ENCODE data around the gene ARL6IP4.
"Not testable (repeated sequence)": the region's sequence is repeated elsewhere in the genome, so short reads cannot be mapped to it uniquely, and the experiment has no call there.

ARL6IP4 gene

DNA sequence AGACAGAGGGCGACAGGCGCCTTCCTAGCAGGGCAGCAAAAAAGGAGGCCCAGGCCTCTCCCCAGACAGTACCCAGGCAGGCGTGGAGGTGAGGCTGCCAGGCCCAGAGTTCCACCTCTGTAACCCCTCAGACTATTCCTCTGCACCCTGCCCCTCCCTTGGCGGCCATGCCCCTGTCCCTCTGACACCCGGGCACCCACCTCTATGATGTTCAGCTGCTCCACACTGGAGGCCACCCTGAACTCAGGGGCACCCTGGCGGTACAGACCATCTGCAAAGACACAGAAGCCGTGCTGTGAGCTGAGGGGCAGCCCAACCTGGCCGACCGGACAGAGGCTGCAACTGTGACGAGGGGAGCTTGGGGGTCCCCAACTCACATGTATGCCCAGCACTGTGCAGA is 20.1 kb downstream of the ARL6IP4 start:
- H3K27ac Mint-ChIP-seq, result no peak overlapping the region
- no peak overlapping the region for H3K4me3 Mint-ChIP-seq
- H3K27me3 Mint-ChIP-seq, result no peaks in the 10 kb centered on the region
- H3K9me3 Mint-ChIP-seq (ENCODE audit: low read depth), result no peaks in the 10 kb centered on the region
- H3K36me3 Mint-ChIP-seq, result no peaks in the 10 kb centered on the region
- H3K4me1 Mint-ChIP-seq (ENCODE audit: low read depth), result no peaks in the 10 kb centered on the region

DNA sequence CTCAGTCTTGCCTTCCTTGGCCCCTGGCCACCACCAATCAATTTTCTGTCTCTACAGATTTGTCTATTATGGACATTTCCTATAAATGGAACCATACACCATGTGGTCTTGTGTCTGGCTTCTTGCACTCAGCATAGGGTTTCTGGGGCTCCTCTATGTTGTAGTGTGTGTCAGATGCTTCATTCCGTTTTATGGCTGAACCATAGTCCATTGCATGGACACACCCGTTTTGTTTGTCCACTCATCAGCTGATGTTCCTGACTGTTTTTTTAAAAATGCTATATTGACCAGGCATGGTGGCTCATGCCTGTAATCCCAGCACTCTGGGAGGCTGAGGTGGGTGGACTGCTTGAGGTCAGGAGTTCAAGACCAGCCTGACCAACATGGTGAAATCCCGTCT is 21.0 kb downstream of the ARL6IP4 start:
- Mint-ChIP-seq H3K36me3 (no peaks in the 10 kb centered on the region), H3K9me3 (ENCODE audit: low read depth) (no peaks in the 10 kb centered on the region), H3K4me1 (ENCODE audit: low read depth) (no peaks in the 10 kb centered on the region), H3K4me3 (no peak overlapping the region), H3K27me3 (no peaks in the 10 kb centered on the region), H3K27ac (no peak overlapping the region)

DNA sequence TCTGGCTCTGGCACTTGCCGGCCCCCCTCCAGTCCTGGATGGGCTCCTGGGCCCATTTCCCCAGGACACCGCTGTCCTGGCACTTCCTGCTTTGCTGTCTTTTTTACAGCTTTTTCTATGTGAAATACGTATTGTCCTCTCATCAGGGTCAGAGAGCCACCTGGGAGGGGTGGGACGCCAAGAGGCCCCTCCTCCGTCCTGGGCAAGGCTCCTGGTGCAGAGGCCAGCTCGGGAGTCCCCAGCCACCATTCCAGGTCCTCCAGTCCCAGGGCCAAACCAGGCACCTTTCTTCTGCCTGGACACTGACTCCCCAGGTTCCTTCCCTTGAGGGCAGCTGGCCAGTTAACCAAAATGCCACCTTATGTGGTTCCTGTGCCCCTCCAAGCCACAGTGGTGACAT is 22.8 kb downstream of the ARL6IP4 start:
- Mint-ChIP-seq H3K9me3 (ENCODE audit: low read depth) (no peaks in the 10 kb centered on the region), H3K27ac (no peak overlapping the region), H3K4me1 (ENCODE audit: low read depth) (no peaks in the 10 kb centered on the region), H3K27me3 (no peaks in the 10 kb centered on the region), H3K4me3 (no peak overlapping the region), H3K36me3 (no peaks in the 10 kb centered on the region)

DNA sequence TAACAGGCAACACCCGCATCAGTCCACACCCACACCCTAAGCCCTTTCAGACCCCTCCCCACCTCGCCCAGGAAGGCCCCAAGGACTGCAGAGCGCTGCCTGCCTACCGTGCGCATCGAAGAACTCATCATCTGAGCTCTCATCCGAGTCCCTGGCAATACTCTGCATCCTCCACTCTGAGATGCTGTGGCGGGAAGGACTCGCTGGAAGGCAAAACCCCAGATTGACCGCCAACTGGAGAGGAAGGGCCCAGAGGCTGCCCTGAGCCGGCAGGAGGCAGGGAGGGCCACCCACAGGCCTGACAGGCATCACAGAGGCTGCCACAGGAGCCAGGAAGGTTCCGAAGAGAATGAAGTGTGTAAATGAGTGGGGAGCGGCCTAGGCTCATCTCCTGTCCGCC is 23.8 kb downstream of the ARL6IP4 start:
- H3K27me3 Mint-ChIP-seq, result no peaks in the 10 kb centered on the region
- no peaks in the 10 kb centered on the region for H3K4me1 Mint-ChIP-seq (ENCODE audit: low read depth)
- H3K9me3 Mint-ChIP-seq (ENCODE audit: low read depth), result no peaks in the 10 kb centered on the region
- no peaks in the 10 kb centered on the region for H3K36me3 Mint-ChIP-seq
- H3K4me3 Mint-ChIP-seq, result no peak overlapping the region
- no peak overlapping the region for H3K27ac Mint-ChIP-seq

DNA sequence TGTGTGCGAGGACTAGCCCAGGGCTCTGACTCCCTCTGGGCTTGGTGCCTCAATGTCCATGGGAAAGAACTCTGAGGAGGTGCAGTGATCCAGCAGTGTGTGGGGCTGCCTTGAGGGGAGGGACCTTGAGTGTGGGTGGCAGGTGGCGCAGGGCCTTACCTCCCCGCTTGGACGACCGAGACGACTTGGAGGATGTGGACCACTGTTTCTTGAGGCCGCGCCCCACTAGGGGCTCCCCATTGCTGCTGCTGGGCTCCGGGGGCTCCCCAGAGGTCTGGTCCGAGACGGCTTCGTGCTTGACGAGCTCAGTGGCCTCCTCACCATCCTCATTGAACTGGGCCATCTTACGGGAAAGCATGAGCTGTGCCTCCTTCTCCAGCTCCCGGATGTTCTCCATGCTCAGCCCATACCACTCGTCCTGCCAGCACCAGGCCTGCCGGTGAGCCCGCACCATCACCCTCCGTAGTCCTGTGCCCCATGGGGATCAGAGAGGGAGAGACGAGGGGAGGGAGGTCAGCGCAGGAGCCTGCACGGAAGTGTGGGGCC is 24.7 kb downstream of the ARL6IP4 start:
- Mint-ChIP-seq H3K4me1 (ENCODE audit: low read depth) (no peaks in the 10 kb centered on the region), H3K4me3 (no peak overlapping the region), H3K27ac (no peak overlapping the region)

DNA sequence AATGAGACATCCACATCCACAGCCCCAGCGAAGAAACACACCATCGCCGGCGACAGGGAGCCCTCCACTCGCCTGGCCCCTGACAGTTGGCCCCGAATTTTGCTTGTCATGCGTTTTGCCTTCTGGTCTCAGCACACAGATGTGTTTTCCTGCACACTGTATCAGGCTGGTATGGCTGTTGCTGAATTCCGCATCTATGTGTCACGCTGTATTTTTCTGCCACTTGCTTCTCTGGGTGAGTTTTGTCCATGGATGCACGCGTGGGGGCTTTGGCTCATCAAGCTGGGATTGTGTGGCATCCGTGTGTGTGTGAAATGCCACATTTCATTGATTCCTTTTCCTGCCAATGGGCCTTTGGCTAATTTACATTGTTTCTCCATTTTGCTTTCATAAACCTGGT is 26.5 kb downstream of the ARL6IP4 start:
- Mint-ChIP-seq H3K27me3 (no peaks in the 10 kb centered on the region), H3K4me3 (no peak overlapping the region), H3K36me3 (peaks cover 2% of the 10 kb centered on the region), H3K4me1 (ENCODE audit: low read depth) (no peaks in the 10 kb centered on the region), H3K9me3 (ENCODE audit: low read depth) (no peaks in the 10 kb centered on the region), H3K27ac (no peak overlapping the region)

More for the DNA sequence above, 24.7 kb downstream of the ARL6IP4 start:
- Mint-ChIP-seq H3K9me3 (ENCODE audit: low read depth) (no peaks in the 10 kb centered on the region), H3K36me3 (peaks cover under 1% of the 10 kb centered on the region), H3K27me3 (no peaks in the 10 kb centered on the region)

DNA sequence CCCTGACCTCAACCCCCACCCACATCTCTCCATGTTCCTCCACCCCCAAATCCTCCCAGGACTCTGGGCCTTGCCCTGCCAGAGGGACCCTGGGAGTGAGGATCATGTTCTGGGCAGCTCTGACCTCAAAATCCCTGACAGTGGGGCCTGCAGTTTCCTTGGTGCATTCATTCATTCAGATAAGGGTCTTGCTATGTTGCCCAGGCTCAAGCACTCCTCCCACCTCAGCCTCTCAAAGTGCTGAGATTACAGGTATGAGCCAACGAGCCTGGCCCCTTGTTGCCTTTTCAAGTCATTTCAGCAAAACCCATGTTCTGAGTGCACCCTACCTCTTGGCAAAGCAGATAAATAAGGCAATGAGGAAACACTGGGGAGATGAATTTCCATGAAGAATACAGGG is 29.6 kb downstream of the ARL6IP4 start:
- H3K4me3 Mint-ChIP-seq, result no peak overlapping the region
- no peaks in the 10 kb centered on the region for H3K9me3 Mint-ChIP-seq (ENCODE audit: low read depth)
- H3K27ac Mint-ChIP-seq, result no peak overlapping the region
- peaks cover 2% of the 10 kb centered on the region for H3K36me3 Mint-ChIP-seq
- H3K27me3 Mint-ChIP-seq, result no peaks in the 10 kb centered on the region
- H3K4me1 Mint-ChIP-seq (ENCODE audit: low read depth), result no peaks in the 10 kb centered on the region

DNA sequence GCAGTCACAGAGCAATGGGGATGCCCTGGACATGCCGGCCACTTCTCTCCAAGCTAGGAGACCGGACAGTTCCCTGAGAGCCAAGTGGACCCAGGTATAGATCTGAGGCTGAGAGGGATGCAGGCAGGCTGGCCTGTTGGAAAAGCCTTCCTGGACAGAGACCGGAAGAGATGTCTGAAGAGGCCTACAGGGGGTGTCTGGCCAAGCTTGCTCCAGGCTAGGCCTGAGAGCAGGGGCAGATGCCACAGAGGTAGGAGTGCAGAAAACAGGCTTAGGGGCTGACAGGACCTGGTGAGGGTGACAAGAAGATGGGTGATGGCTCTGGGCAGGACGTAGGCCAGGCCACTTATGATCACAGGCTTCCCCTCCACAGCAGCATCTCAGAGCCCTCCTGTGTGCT is 30.2 kb downstream of the ARL6IP4 start:
- Mint-ChIP-seq H3K9me3 (ENCODE audit: low read depth) (no peaks in the 10 kb centered on the region), H3K36me3 (peaks cover 2% of the 10 kb centered on the region), H3K27me3 (no peaks in the 10 kb centered on the region), H3K4me1 (ENCODE audit: low read depth) (no peaks in the 10 kb centered on the region), H3K4me3 (no peak overlapping the region), H3K27ac (no peak overlapping the region)

DNA sequence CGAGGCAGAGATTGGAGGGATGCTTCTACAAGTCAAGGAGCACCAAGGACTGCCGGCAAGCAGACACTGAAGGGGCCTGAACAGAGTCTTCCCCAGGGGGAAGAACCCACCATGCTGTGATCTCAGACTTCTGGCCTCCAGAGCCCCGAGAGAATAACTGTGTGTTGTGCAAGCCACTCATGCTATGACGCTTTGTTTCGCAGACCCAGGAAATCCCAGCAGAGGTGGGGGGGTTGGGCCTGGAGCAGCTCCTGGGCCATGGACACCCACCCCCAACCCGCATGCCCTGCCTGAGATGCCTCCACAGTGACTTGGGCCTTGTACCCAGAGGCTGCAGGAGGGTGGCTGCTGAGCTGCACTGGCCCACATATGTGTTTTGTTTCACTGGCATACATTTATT is 31.2 kb downstream of the ARL6IP4 start:
- Mint-ChIP-seq H3K27ac (no peak overlapping the region), H3K4me3 (no peak overlapping the region), H3K36me3 (peaks cover 2% of the 10 kb centered on the region)

DNA sequence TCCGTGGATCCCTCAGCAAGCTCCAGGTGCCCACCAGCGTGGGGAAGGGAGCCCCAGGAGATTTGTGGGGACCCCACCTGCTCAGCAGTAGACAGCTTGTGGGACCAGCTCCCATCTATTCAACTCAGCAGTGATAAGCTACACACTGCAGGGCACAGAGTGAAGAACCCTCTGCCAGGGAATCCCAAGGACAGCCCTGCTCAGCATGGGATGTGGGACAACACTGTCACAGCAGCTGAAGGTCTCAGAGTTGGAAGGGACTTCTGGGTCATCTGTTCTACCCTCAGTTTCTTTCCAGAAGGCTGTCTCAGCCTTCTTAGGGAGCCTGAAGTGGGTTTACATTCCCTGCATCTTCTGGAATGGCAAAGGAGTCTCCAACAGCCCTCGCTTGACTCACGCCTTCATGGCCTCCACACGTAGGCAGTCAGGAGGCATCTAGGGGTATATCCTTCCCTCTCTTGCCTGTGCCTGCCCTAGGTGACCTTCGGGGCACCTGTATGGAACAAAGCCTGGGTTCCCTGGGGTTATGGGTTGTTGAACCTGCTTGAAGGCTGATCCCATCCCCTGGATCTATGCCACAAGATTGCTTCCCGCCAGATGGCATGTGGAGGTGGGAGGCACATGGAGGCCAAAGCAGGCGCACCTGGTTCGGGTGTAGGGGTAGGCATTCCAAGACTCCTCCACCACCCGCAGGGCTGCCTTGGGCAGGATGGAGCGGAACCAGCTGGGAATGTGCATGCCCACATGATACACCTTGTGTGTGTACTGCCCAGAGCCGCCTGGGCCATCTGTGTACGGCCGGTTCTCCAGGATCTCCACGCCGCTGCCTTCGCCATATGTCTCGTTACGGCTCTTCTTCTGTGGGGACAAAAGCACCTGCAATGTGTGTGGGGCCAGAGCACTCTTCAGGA is 33.0 kb downstream of the ARL6IP4 start:
- Mint-ChIP-seq H3K36me3 (peaks cover 2% of the 10 kb centered on the region), H3K9me3 (ENCODE audit: low read depth) (no peaks in the 10 kb centered on the region), H3K27me3 (no peaks in the 10 kb centered on the region), H3K4me1 (ENCODE audit: low read depth) (no peaks in the 10 kb centered on the region), H3K4me3 (no peak overlapping the region), H3K27ac (no peak overlapping the region)

More for the DNA sequence above, 31.2 kb downstream of the ARL6IP4 start:
- Mint-ChIP-seq H3K4me1 (ENCODE audit: low read depth) (no peaks in the 10 kb centered on the region), H3K27me3 (no peaks in the 10 kb centered on the region), H3K9me3 (ENCODE audit: low read depth) (no peaks in the 10 kb centered on the region)

DNA sequence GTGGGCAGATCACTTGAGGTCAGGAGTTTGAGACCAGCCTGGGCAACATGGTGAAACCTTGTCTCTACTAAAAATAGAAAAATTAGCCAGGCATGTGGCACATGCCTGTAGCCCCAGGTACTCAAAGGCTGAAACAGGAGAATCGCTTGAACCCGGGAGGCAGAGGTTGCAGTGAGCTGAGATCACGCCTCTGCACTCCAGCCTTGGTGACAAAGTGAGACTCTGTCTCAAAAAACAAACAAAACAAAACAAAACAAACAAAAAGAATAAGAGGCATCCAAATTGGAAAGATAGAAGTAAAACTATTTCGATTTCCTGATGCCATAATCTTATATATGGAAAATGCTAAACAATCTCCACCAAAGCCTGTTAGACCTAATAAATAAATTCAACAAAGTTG is 34.0 kb downstream of the ARL6IP4 start:
- H3K27me3 Mint-ChIP-seq; H3K27ac Mint-ChIP-seq; H3K9me3 Mint-ChIP-seq (ENCODE audit: low read depth); H3K4me1 Mint-ChIP-seq (ENCODE audit: low read depth); H3K36me3 Mint-ChIP-seq; H3K4me3 Mint-ChIP-seq: not testable (repeated sequence)

DNA sequence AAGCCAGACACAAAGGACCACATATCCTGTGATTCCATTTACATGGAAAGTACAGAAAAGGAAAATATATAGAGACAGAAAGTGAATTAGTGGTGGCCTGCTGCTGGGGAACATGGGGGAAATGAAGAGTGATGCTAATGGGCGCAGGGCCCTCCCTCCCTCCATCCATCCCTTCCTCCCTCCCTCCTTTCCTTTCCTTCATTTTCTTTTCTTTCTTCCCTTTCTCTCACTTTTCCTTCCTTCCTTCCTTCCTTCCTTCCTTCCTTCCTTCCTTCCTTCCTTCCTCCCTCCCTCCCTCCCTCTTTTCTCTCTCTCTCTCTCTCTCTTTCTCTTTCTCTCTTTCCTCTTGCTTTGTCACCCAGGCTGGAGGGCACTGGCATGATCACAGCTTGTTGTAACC is 37.3 kb downstream of the ARL6IP4 start:
- Mint-ChIP-seq H3K4me1 (ENCODE audit: low read depth) (peaks cover 6% of the 10 kb centered on the region), H3K9me3 (ENCODE audit: low read depth) (no peaks in the 10 kb centered on the region), H3K4me3 (no peak overlapping the region), H3K27ac (no peak overlapping the region), H3K27me3 (no peaks in the 10 kb centered on the region), H3K36me3 (peaks cover 2% of the 10 kb centered on the region)

DNA sequence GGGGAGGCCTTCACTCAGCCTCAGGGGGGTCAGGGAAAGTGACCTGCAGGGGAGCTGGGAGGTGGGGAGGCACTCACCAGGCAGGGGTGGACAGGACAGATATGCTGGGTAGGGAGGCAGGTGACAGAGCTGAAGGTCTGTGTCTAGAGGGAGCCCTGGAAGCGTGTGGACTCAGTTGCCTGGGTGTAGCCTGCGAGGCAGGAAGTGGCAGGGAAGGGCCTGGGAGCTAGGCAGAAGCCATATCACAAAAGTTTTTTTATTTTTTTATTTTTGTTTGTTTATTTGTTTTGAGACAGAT is 39.3 kb downstream of the ARL6IP4 start:
- H3K27me3 Mint-ChIP-seq, result no peaks in the 10 kb centered on the region
- H3K9me3 Mint-ChIP-seq (ENCODE audit: low read depth), result no peaks in the 10 kb centered on the region
- H3K4me3 Mint-ChIP-seq, result no peak overlapping the region
- peaks cover 4% of the 10 kb centered on the region for H3K36me3 Mint-ChIP-seq
- peak overlapping the region; percentile 16 for H3K27ac Mint-ChIP-seq
- H3K4me1 Mint-ChIP-seq (ENCODE audit: low read depth), result peaks cover 18% of the 10 kb centered on the region

DNA sequence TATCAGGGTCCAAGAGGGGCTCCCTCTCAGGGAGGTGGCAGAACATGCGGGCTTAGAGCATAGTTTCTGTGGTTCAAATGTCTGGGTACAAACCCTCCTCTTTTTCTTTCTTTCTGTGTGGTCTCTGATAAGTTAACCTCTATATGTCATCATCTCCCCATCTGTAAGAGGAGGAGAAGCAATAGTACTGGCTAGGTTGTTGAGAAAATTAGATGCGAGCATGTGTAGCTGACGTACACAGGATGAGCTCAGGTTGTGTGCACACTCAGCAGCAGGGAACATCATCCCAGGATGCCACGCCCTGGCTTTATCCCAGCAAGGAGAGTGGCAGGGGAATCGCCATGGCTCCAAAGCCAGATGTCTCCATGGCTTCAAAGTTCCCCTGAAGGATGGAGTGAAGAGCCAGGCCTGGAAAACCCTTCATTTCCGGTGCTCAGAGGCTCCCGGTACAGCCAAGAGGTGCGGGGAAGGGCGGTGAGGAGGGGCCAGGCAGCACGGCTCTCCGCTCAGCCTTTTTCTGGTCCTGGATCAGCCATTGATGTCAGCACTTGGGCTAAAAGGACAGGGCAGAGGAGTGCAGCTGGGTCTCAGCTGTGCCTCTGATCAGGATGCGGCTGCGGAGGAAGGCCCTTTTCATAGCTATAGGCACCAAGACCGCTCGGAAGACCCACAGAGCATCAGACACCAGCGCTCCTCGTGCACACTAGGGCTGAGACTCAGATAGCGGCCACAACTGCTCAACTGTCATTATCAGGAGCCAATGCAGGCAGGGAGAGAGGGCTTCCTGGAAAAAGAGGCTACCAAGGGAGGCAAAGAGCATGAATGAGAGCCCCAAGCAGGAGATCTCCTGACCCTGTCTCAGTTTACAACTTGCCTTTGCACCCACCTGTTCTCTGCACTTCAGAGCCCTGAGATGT is 41.5 kb downstream of the ARL6IP4 start:
- H3K36me3 Mint-ChIP-seq, result peaks cover 4% of the 10 kb centered on the region
- H3K4me1 Mint-ChIP-seq (ENCODE audit: low read depth), result peaks cover 27% of the 10 kb centered on the region
- peak overlapping the region; percentile 66 for H3K27ac Mint-ChIP-seq
- H3K4me3 Mint-ChIP-seq, result no peak overlapping the region
- H3K9me3 Mint-ChIP-seq (ENCODE audit: low read depth), result no peaks in the 10 kb centered on the region
- H3K27me3 Mint-ChIP-seq, result no peaks in the 10 kb centered on the region

DNA sequence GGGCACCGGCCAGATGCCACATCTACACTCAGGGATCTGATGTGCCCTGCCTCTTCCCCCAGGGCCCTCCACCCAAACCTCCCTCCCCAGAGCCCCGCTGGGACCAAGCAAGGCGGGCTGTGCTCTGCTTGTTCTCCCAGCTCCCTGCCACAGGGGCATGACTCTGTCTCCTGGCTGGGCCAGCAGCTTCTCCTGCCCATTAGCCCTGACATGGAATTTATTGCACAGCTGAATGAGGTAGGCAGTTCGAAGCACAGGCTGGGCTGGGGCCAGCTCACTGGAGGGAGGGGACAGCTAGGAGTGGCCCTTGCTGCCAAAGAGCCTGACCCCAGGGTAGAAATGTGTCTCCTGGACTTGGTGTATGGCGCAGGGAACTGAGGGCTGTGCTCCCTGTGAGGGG is 42.4 kb downstream of the ARL6IP4 start:
- Mint-ChIP-seq H3K9me3 (ENCODE audit: low read depth) (no peaks in the 10 kb centered on the region), H3K27ac (no peak overlapping the region), H3K27me3 (no peaks in the 10 kb centered on the region), H3K4me3 (no peak overlapping the region), H3K36me3 (peaks cover 4% of the 10 kb centered on the region), H3K4me1 (ENCODE audit: low read depth) (peaks cover 27% of the 10 kb centered on the region)
